OCI-LY3 (cell line): ENCODE measurements around the gene SCARB2.

Source experiments
- H2AFZ ChIP-seq: fragments of 200-600, 300-600 bp; shearing (Covaris generic); 2 replicates; pipeline ENCODE4 v1.6.0; 2014; ENCODE audit warnings: antibody characterized with exemption, low read depth, low read length
- H3K27ac ChIP-seq: fragments of 200-600, 300-600 bp; sonication (generic); 2 replicates; pipeline ENCODE4 v1.5.1; 2014; ENCODE audit warnings: mild to moderate bottlenecking, low read length, moderate library complexity, mixed read lengths
- H3K27me3 ChIP-seq: fragments of 200-600, 300-600 bp; sonication (generic); 2 replicates; pipeline ENCODE4 v1.6.1; 2014; ENCODE audit warnings: low read depth, low read length, mixed read lengths
- H3K36me3 ChIP-seq: fragments of 200-600, 300-600 bp; sonication (generic); replicated peaks from 2 replicates; pipeline ENCODE3; 2014; ENCODE audit warnings: low read depth, low read length, mixed read lengths
- H3K4me1 ChIP-seq: fragments of 300-600, 200-600 bp; sonication (generic); 2 replicates; pipeline ENCODE4 v1.6.1; 2014; ENCODE audit warnings: low read length, mixed read lengths
- H3K4me2 ChIP-seq: fragments of 200-600, 300-600 bp; sonication (generic); 2 replicates; pipeline ENCODE4 v1.6.1; 2014; ENCODE audit warnings: low read length, mixed read lengths
- H3K4me3 ChIP-seq: fragments of 300-600, 200-600 bp; sonication (generic); 2 replicates; pipeline ENCODE4 v1.5.1; 2014; ENCODE audit warnings: antibody characterized with exemption, mild to moderate bottlenecking, low read length, moderate library complexity
- H3K79me2 ChIP-seq: fragments of 300-600, 200-600 bp; shearing (Covaris generic); 2 replicates; pipeline ENCODE4 v1.6.1; 2014; ENCODE audit warnings: mild to moderate bottlenecking, low read length, mixed read lengths
- H3K9ac ChIP-seq: fragments of 300-600, 200-600 bp; shearing (Covaris generic); 2 replicates; pipeline ENCODE4 v1.6.0; 2014; ENCODE audit warnings: mild to moderate bottlenecking, low read length, moderate library complexity
- H3K9me3 ChIP-seq: fragments of 200-600, 300-600 bp; shearing (Covaris generic); 2 replicates; pipeline ENCODE4 v1.6.1; 2014; ENCODE audit warnings: low read length, mixed read lengths; ENCODE audit not compliant: insufficient read depth
- H4K20me1 ChIP-seq: fragments of 200-600, 300-600 bp; sonication (generic); 2 replicates; pipeline ENCODE4 v1.6.1; 2016; ENCODE audit warnings: low read length, mixed read lengths; ENCODE audit not compliant: insufficient read depth
- CTCF ChIP-seq: fragments of 200-600, 300-600 bp; sonication (generic); IDR thresholded peaks from 2 replicates; pipeline ENCODE4 v1.5.1; 2014; ENCODE audit warnings: antibody characterized with exemption, low read length, low read depth
- EZH2phosphoT487 ChIP-seq: fragments of 200-600 bp; shearing (Covaris generic); IDR thresholded peaks from 2 replicates; pipeline ENCODE4 v1.6.1; 2018; ENCODE audit warnings: antibody characterized with exemption, mixed run types, low read depth

Gene SCARB2

GRCh38 chr4:76116821-76117220 is 96.8 kb downstream of the SCARB2 start:
- Histone ChIP-seq H2AFZ (no peak overlapping the region), H3K27ac (no peak overlapping the region), H3K4me1 (no peaks in the 10 kb centered on the region), H3K27me3 (no peaks in the 10 kb centered on the region), H3K36me3 (peaks cover 63% of the 10 kb centered on the region), H3K4me3 (no peak overlapping the region), H3K9ac (no peak overlapping the region), H4K20me1 (no peaks in the 10 kb centered on the region), H3K79me2 (no peaks in the 10 kb centered on the region), H3K4me2 (no peak overlapping the region), H3K9me3 (no peaks in the 10 kb centered on the region)
- TF ChIP-seq CTCF (no peak), EZH2phosphoT487 (no peak)
